ENCODE measurements around the gene TMEM247.

GRCh38 chr2:46439582-46439981 is 39.8 kb upstream of the TMEM247 start:
- peak in 1 of 6 experiments; percentile 5 for TF ChIP-seq CTCF (IDR thresholded peaks at IDR 0.05)
- TF ChIP-seq POLR2A (IDR thresholded peaks at IDR 0.05), result no peak

Measured in Peyer's patch (tissue), 4 donors.